NCI-H526 treated with DMSO at 0.1 percent for 48 hours (cell line): ENCODE measurements around the gene CCDC81.
"Not testable (repeated sequence)": the region's sequence is repeated elsewhere in the genome, so short reads cannot be mapped to it uniquely, and the experiment has no call there.

Experiments used
- DNase-seq: peaks from one replicate; lab custom pipeline; 2025; lab: John Stamatoyannopoulos, UW

Gene CCDC81

GRCh38 chr11:86388198-86388597 is 13.5 kb downstream of the CCDC81 start:
- DNase-seq, result no peak

- no peak for DNase-seq
Measured at GRCh38 chr11:86390487-86390886, 15.8 kb downstream of the CCDC81 start.

- no peak for DNase-seq
Measured at GRCh38 chr11:86395061-86395551, 20.4 kb downstream of the CCDC81 start.

- no peak for DNase-seq
Measured at GRCh38 chr11:86396396-86396795, 21.7 kb downstream of the CCDC81 start.

GRCh38 chr11:86397351-86397750 is 22.7 kb downstream of the CCDC81 start:
- no peak for DNase-seq

- DNase-seq, result no peak
Measured at GRCh38 chr11:86398106-86398505, 23.4 kb downstream of the CCDC81 start.

GRCh38 chr11:86403458-86403857 is 28.8 kb downstream of the CCDC81 start:
- DNase-seq, result no peak

- no peak for DNase-seq
Measured at GRCh38 chr11:86408845-86409244, 34.2 kb downstream of the CCDC81 start.

GRCh38 chr11:86414032-86414431 is 39.3 kb downstream of the CCDC81 start:
- DNase-seq, result no peak

- DNase-seq, result no peak
Measured at GRCh38 chr11:86415026-86415425, 40.3 kb downstream of the CCDC81 start.

- no peak for DNase-seq
Measured at GRCh38 chr11:86416494-86416893, 41.8 kb downstream of the CCDC81 start.

GRCh38 chr11:86416951-86417350 is 42.3 kb downstream of the CCDC81 start:
- not testable (repeated sequence) for DNase-seq

GRCh38 chr11:86418106-86418505 is 43.4 kb downstream of the CCDC81 start:
- no peak for DNase-seq

- no peak for DNase-seq
Measured at GRCh38 chr11:86418513-86418912, 43.8 kb downstream of the CCDC81 start.

- DNase-seq, result no peak
Measured at GRCh38 chr11:86418917-86419316, 44.2 kb downstream of the CCDC81 start.

GRCh38 chr11:86421946-86422345 is 47.3 kb downstream of the CCDC81 start:
- DNase-seq, result no peak

- no peak for DNase-seq
Measured at GRCh38 chr11:86422371-86422770, 47.7 kb downstream of the CCDC81 start.

GRCh38 chr11:86423488-86423887 is 48.8 kb downstream of the CCDC81 start:
- not testable (repeated sequence) for DNase-seq

- DNase-seq, result no peak
Measured at GRCh38 chr11:86427441-86427840, 52.8 kb downstream of the CCDC81 start.

- DNase-seq, result no peak
Measured at GRCh38 chr11:86431258-86431657, 56.6 kb downstream of the CCDC81 start.

- not testable (repeated sequence) for DNase-seq
Measured at GRCh38 chr11:86433361-86434095, 58.8 kb downstream of the CCDC81 start.

- DNase-seq, result no peak
Measured at GRCh38 chr11:86435711-86436110, 61.0 kb downstream of the CCDC81 start.

- no peak for DNase-seq
Measured at GRCh38 chr11:86438685-86439084, 64.0 kb downstream of the CCDC81 start.

GRCh38 chr11:86440305-86440716 is 65.6 kb downstream of the CCDC81 start:
- no peak for DNase-seq
